Activated CD4-positive, CD25-positive, alpha-beta regulatory T cell treated with anti-CD3 and anti-CD28 coated beads, Interleukin-2, amount 50 U/mL, for 24 hours (primary cell): ENCODE data around the gene PFKL.

Experiments
- ATAC-seq, 2 donors: fragments of 150-1000 bp; cut with Tn5 transposase; one replicate each; pipeline ENCODE4 v1.10.0; 2021; ENCODE audit warnings: mild to moderate bottlenecking in 1 of 2, moderate library complexity in 1 of 2

Gene PFKL

GRCh38 chr21:44314561-44314960 lies 14.7 kb downstream of the PFKL start:
- ATAC-seq: no peak

- no peak for ATAC-seq
Measured at GRCh38 chr21:44315691-44316203, 15.9 kb downstream of the PFKL start.

- ATAC-seq: no peak
Measured at GRCh38 chr21:44316277-44316900, 16.5 kb downstream of the PFKL start.

- ATAC-seq: no peak
Measured at GRCh38 chr21:44317241-44317782, 17.5 kb downstream of the PFKL start.

GRCh38 chr21:44317871-44318270 lies 18.0 kb downstream of the PFKL start:
- no peak for ATAC-seq

GRCh38 chr21:44318489-44319285 lies 18.8 kb downstream of the PFKL start:
- no peak for ATAC-seq

GRCh38 chr21:44319407-44320065 lies 19.7 kb downstream of the PFKL start:
- no peak for ATAC-seq

GRCh38 chr21:44320847-44321246 lies 21.0 kb downstream of the PFKL start:
- no peak for ATAC-seq

- ATAC-seq: no peak
Measured at GRCh38 chr21:44321846-44322450, 22.1 kb downstream of the PFKL start.

- ATAC-seq: no peak
Measured at GRCh38 chr21:44322621-44323325, 22.9 kb downstream of the PFKL start.

- ATAC-seq: no peak
Measured at GRCh38 chr21:44323591-44323990, 23.7 kb downstream of the PFKL start.

GRCh38 chr21:44324106-44324853 lies 24.4 kb downstream of the PFKL start:
- no peak for ATAC-seq

- no peak for ATAC-seq
Measured at GRCh38 chr21:44324854-44325107, 24.9 kb downstream of the PFKL start.

GRCh38 chr21:44325386-44326271 lies 25.8 kb downstream of the PFKL start:
- ATAC-seq: no peak

GRCh38 chr21:44326272-44326647 lies 26.4 kb downstream of the PFKL start:
- ATAC-seq: no peak

GRCh38 chr21:44326716-44327602 lies 27.1 kb downstream of the PFKL start:
- no peak for ATAC-seq

- no peak for ATAC-seq
Measured at GRCh38 chr21:44327603-44327974, 27.7 kb downstream of the PFKL start.

- ATAC-seq: no peak
Measured at GRCh38 chr21:44328242-44328895, 28.5 kb downstream of the PFKL start.
